ENCODE data around the gene GCNT3.

Gene GCNT3

GRCh38 chr15:59590027-59590426 is 21.6 kb upstream of the GCNT3 start:
- Histone ChIP-seq H3K4me2 (ENCODE audit: low read length) (no peak overlapping the region), H3K4me1 (no peaks in the 10 kb centered on the region), H3K27me3 (ENCODE audit: control insufficient read depth, insufficient read depth, low read length) (no peaks in the 10 kb centered on the region), H3K27ac (no peak overlapping the region), H3K4me3 (ENCODE audit: low read depth, low read length) (no peak overlapping the region), H3K9me3 (ENCODE audit: control insufficient read depth, low read length) (no peaks in the 10 kb centered on the region), H2AFZ (no peak overlapping the region), H3K79me2 (no peaks in the 10 kb centered on the region), H3K36me3 (ENCODE audit: control insufficient read depth, insufficient read depth, low read length) (no peaks in the 10 kb centered on the region), H3K9ac (no peak overlapping the region)
- no peak for TF ChIP-seq CTCF (IDR thresholded peaks at IDR 0.05)

DNA sequence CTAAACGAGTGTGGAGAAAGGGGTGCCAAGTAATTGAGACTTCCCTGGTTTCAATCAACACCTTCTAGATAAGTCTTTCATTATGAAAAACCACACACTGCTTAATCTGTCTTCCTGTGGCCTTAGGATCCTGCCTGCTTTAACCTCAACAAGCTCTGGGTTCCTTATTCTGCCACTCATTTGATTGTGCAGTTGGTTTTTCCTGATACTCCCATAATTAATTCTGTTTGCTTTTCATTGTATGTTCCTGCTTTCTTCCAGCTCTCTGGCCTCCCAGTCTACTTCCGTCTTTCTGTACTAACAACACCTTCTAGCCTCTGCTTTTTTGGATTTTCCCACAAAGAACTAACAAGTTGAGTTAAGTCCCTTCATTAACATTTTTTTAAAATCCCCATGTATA is 20.2 kb upstream of the GCNT3 start:
- no peak overlapping the region for H3K27ac ChIP-seq
- no peaks in the 10 kb centered on the region for H3K27me3 ChIP-seq (ENCODE audit: control insufficient read depth, insufficient read depth, low read length)
- H3K9me3 ChIP-seq (ENCODE audit: control insufficient read depth, low read length): no peaks in the 10 kb centered on the region
- TF ChIP-seq CTCF (IDR thresholded peaks at IDR 0.05): no peak
- H2AFZ ChIP-seq: no peak overlapping the region
- no peaks in the 10 kb centered on the region for H3K79me2 ChIP-seq
- H3K4me1 ChIP-seq: no peaks in the 10 kb centered on the region
- H3K4me2 ChIP-seq (ENCODE audit: low read length): no peak overlapping the region
- H3K36me3 ChIP-seq (ENCODE audit: control insufficient read depth, insufficient read depth, low read length): no peaks in the 10 kb centered on the region
- H3K9ac ChIP-seq: no peak overlapping the region
- no peak overlapping the region for H3K4me3 ChIP-seq (ENCODE audit: low read depth, low read length)

DNA sequence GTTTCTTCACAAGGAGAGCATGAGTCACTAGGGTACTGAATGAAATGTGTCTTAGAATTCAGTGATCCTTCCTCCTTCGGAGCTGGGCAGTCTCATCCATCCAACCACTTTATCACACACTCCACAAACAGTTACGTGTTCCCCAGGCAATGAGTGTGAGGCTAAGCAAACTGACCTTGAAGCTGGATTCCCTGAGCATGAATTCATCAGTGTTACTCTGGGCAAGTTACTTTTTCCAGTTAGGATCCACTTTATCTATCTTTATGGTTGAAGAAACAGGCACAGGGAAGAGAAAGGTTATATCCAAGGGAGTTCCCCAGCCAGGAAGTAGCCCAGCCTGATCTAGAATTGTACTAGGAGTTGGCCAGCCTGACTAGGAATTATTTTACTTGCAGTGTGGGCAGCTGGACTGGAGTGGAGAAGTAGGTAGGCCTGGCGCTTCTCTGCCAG is 17.1 kb upstream of the GCNT3 start:
- Histone ChIP-seq H3K79me2 (no peaks in the 10 kb centered on the region), H3K4me1 (no peaks in the 10 kb centered on the region), H2AFZ (no peak overlapping the region), H3K27me3 (ENCODE audit: control insufficient read depth, insufficient read depth, low read length) (no peaks in the 10 kb centered on the region), H3K36me3 (ENCODE audit: control insufficient read depth, insufficient read depth, low read length) (no peaks in the 10 kb centered on the region), H3K4me2 (ENCODE audit: low read length) (no peak overlapping the region), H3K9me3 (ENCODE audit: control insufficient read depth, low read length) (no peaks in the 10 kb centered on the region), H3K27ac (no peak overlapping the region), H3K4me3 (ENCODE audit: low read depth, low read length) (no peak overlapping the region), H3K9ac (no peak overlapping the region)
- TF ChIP-seq CTCF (IDR thresholded peaks at IDR 0.05): no peak

DNA sequence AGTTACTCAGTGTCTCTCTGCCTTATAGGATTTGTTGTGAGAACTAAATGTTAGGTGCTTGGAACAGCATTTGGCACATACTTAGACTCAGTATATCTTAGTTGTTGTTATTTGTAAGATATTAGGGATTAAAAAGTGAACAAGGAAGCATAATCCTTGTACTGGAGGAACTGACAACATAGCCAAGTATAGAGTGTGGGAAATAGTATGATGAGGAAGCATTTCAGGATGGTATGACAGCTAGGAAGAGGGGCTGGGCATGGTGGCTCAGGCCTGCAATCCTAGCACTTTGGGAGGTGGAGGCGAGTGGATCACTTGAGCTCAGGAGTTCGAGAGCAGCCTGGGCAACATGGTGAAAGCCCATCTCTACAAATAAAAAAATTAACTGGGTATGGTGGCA is 16.6 kb upstream of the GCNT3 start:
- H3K4me2 ChIP-seq (ENCODE audit: low read length): no peak overlapping the region

More for the DNA sequence above, 16.6 kb upstream of the GCNT3 start:
- Histone ChIP-seq H3K27me3 (ENCODE audit: control insufficient read depth, insufficient read depth, low read length) (no peaks in the 10 kb centered on the region), H3K36me3 (ENCODE audit: control insufficient read depth, insufficient read depth, low read length) (no peaks in the 10 kb centered on the region), H3K27ac (no peak overlapping the region), H3K9ac (no peak overlapping the region), H3K79me2 (no peaks in the 10 kb centered on the region), H3K4me3 (ENCODE audit: low read depth, low read length) (no peak overlapping the region), H3K9me3 (ENCODE audit: control insufficient read depth, low read length) (no peaks in the 10 kb centered on the region), H2AFZ (no peak overlapping the region), H3K4me1 (no peaks in the 10 kb centered on the region)
- no peak for TF ChIP-seq CTCF (IDR thresholded peaks at IDR 0.05)

Measured in parathyroid adenoma (tissue), 2 donors.